CD4-positive, alpha-beta T cell (primary cell): Measurements from ENCODE around the gene LAMTOR3. TPM values are rescaled to one million over a fixed set of nuclear protein-coding genes. Genes with fewer than 3 reads are reported as not detected.

Experiments used
- ATAC-seq: fragments of 200-7000 bp; cut with Tn5 transposase; one replicate; pipeline ENCODE4 v1.10.0; 2022; ENCODE audit warnings: mild to moderate bottlenecking; ENCODE audit not compliant: poor library complexity
- CTCF ChIA-PET: fragments of 350-600 bp; sonication (Branson Sonifier 250); formaldehyde crosslinking; loops from one replicate; lab custom pipeline; 2021; ENCODE audit warnings: antibody characterized with exemption, inconsistent platforms; lab: Charles Lee
- POLR2A ChIA-PET: fragments of 350-600 bp; sonication (Branson Sonifier 250); formaldehyde crosslinking; loops from one replicate; lab custom pipeline; 2021; ENCODE audit warnings: antibody characterized with exemption, inconsistent platforms; lab: Charles Lee
- DNase-seq, 14 experiments: peaks; one replicate each; pipeline ENCODE4 v3.0.0-alpha.2; 2013 to 2020; ENCODE audit warnings: mixed read lengths in 2 of 14
- H3K27ac ChIP-seq, 2 donors: one replicate each; pipeline versions ENCODE4 v1.5.1 to v1.7.0; 2013; ENCODE audit warnings: low read length in 2 of 2, low read depth in 1 of 2, mild to moderate bottlenecking in 1 of 2
- H3K27me3 ChIP-seq, 2 experiments: 1 replicate in 1 of 2; 2 replicates in 1 of 2; pipeline versions ENCODE4 v1.6.1 to v1.7.0; 2013; ENCODE audit warnings: low read length in 2 of 2, control low read depth in 1 of 2, mild to moderate bottlenecking in 1 of 2, moderate library complexity in 1 of 2; ENCODE audit not compliant: insufficient read depth in 2 of 2, control insufficient read depth in 1 of 2
- H3K36me3 ChIP-seq: one replicate; pipeline ENCODE4 v1.6.1; 2013; ENCODE audit warnings: low read length, control low read depth; ENCODE audit not compliant: insufficient read depth
- H3K4me1 ChIP-seq: one replicate; pipeline ENCODE4 v1.6.1; 2013; ENCODE audit warnings: low read length, control low read depth; ENCODE audit not compliant: insufficient read depth
- H3K4me3 ChIP-seq: one replicate; pipeline ENCODE4 v1.5.1; 2013; ENCODE audit warnings: mild to moderate bottlenecking, low read length, moderate library complexity
- H3K9me3 ChIP-seq, 2 experiments: 1 replicate in 1 of 2; 2 replicates in 1 of 2; pipeline versions ENCODE4 v1.6.1 to v1.7.0; 2013; ENCODE audit warnings: low read length in 2 of 2, mild to moderate bottlenecking in 2 of 2, control low read depth in 1 of 2, moderate library complexity in 1 of 2; ENCODE audit not compliant: control insufficient read depth in 1 of 2, insufficient read depth in 1 of 2
- H3K27ac Mint-ChIP-seq: one replicate; pipeline ENCODE4 v1.8.0; 2020; ENCODE audit warnings: mixed read lengths
- H3K27me3 Mint-ChIP-seq: one replicate; pipeline ENCODE4 v1.8.0; 2021; ENCODE audit warnings: mixed read lengths
- H3K36me3 Mint-ChIP-seq: one replicate; pipeline ENCODE4 v1.8.0; 2021; ENCODE audit warnings: low read depth, mixed read lengths
- H3K4me1 Mint-ChIP-seq: one replicate; pipeline ENCODE4 v1.8.0; 2021; ENCODE audit warnings: low read depth, mixed read lengths
- H3K4me3 Mint-ChIP-seq: one replicate; pipeline ENCODE4 v1.8.0; 2020; ENCODE audit warnings: mild to moderate bottlenecking, mixed read lengths
- H3K9me3 Mint-ChIP-seq: one replicate; pipeline ENCODE4 v1.8.0; 2020; ENCODE audit warnings: mixed read lengths
- CTCF ChIP-seq: fragments of 200-600 bp; IDR thresholded peaks from one replicate; pipeline ENCODE4 v1.8.0; 2022; ENCODE audit warnings: antibody characterized with exemption, mild to moderate bottlenecking
- intact Hi-C, 2 experiments: fragments of 100-400 bp; cut with DNase I in 1 of 2; cut with micrococcal nuclease in 1 of 2; formaldehyde crosslinking; loops; one replicate each; pipeline versions ENCODE4 v1.15.1 to v1.9.0; 2023 to 2025; cut with DNase I, micrococcal nuclease
- total RNA-seq, 174 experiments: library from RNA in 2 of 174; stranded (reverse) in 2 of 174; gene quantifications; one replicate each; pipeline ENCODE4 v1.2.3 and lab custom pipeline; 2021 to 2026

LAMTOR3 gene
- total RNA-seq, 2 experiments from 2014 or later, result 32.0 to 32.8 TPM

DNA sequence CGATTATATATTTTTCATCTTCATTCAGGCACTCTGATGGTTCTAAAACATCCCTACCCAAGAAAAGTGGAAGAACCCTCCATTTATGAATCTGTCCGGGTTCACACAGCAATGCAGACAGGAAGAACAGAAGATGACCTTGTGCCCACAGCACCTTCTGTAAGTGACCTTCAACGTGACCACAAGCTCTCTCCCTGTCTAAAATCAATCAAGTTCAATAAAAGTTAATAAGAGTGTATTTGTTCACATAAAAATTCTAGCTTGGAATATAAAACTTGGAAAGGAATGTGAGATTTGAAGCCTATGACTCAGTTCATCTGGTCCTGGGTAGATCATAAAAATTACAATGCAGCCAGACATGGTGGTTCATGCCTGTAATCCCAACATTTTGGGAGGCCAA lies 41.0 kb downstream of the LAMTOR3 start:
- no peaks in the 10 kb centered on the region for H3K9me3 ChIP-seq
- Mint-ChIP-seq H3K4me3 (no peak overlapping the region), H3K4me1 (peaks cover 46% of the 10 kb centered on the region), H3K36me3 (peaks cover 56% of the 10 kb centered on the region), H3K27ac (no peak overlapping the region), H3K9me3 (no peaks in the 10 kb centered on the region), H3K27me3 (no peaks in the 10 kb centered on the region)
- peaks cover 24% of the 10 kb centered on the region for H3K4me1 ChIP-seq
- no peak overlapping the region for H3K4me3 ChIP-seq
- ATAC-seq (no peak), DNase-seq (no peak)
- H3K36me3 ChIP-seq, result peaks cover 19% of the 10 kb centered on the region
- intact Hi-C loops, result no loop called here
- ChIA-PET CTCF (interaction anchor here (1.0 kb wide), 1 partner anchor 10 kb away, joined by 3 read pairs; no protein-coding TSS in a partner anchor), POLR2A (interaction anchor here (2.7 kb wide), 1 partner anchor 41 kb away, joined by 6 read pairs; the partner anchor contains the start of gene LAMTOR3)
- no peak for TF ChIP-seq CTCF
- no peak overlapping the region for H3K27ac ChIP-seq
- no peaks in the 10 kb centered on the region for H3K27me3 ChIP-seq

DNA sequence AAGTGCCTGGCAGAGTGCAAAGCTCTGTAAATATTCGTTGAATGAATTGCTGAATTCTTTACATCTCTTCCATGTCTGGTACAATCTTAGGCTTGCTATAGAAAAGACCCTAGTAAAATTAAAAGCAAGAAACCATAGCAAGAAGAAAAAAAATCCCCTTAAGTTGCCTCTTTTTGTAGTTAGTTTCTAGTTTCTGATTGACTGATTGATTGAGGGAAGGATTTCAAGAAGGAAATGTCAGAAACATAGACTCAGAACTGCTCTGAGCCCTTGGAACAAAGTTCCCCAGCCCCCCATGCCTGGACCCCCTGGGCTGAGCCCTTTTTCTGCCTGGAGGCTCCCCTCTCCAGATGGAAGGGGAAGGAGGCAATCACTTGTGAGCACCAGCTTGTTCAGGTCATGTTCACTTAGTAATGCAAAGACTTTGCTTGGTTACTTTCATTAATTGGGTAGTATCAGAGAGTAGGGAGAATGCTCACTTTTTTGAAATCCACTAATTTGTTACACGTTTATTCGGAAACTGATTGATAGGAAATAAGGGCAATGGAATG lies 42.0 kb downstream of the LAMTOR3 start:
- Histone ChIP-seq H3K36me3 (peaks cover 15% of the 10 kb centered on the region), H3K4me3 (no peak overlapping the region), H3K4me1 (peaks cover 33% of the 10 kb centered on the region), H3K27ac (no peak overlapping the region), H3K27me3 (no peaks in the 10 kb centered on the region), H3K9me3 (no peaks in the 10 kb centered on the region)
- Mint-ChIP-seq H3K27ac (peak overlapping the region; percentile 85), H3K27me3 (no peaks in the 10 kb centered on the region), H3K36me3 (peaks cover 51% of the 10 kb centered on the region), H3K4me3 (no peak overlapping the region), H3K9me3 (no peaks in the 10 kb centered on the region), H3K4me1 (peaks cover 55% of the 10 kb centered on the region)
- ATAC-seq, result no peak
- ChIA-PET POLR2A (interaction anchor here (2.7 kb wide), 1 partner anchor 42 kb away, joined by 6 read pairs; the partner anchor contains the start of gene LAMTOR3), CTCF (interaction anchor here (1.2 kb wide), 1 partner anchor 43 kb away, joined by 4 read pairs; no protein-coding TSS in a partner anchor)
- intact Hi-C loops, result no loop called here
- TF ChIP-seq CTCF, result no peak
- no peak for DNase-seq

DNA sequence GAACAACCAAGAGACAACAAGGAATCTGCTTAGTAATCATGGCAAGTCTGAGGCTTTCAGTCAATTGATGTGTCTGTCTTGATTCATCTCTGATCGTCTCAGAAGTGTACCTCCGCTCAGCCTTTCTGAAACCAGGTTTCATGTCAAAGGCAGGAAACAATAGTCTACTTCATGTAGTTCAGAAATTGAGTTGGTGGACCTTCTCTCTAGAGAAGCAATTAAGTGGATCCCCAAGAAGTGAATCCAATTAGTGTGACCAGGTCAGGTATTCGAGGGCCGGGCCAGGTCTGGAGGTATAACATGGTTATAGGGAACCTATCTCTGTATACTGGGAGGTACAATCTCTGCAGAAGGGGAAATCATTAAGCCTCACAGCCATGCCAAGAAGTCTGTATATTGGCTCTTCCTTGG lies 45.6 kb downstream of the LAMTOR3 start:
- Histone ChIP-seq H3K9me3 (no peaks in the 10 kb centered on the region), H3K4me1 (peaks cover 35% of the 10 kb centered on the region), H3K4me3 (no peak overlapping the region), H3K27me3 (no peaks in the 10 kb centered on the region), H3K27ac (no peak overlapping the region), H3K36me3 (no peaks in the 10 kb centered on the region)
- peaks cover 59% of the 10 kb centered on the region for H3K4me1 Mint-ChIP-seq
- no peaks in the 10 kb centered on the region for H3K27me3 Mint-ChIP-seq
- no peak for TF ChIP-seq CTCF
- no peaks in the 10 kb centered on the region for H3K9me3 Mint-ChIP-seq
- H3K4me3 Mint-ChIP-seq, result peak overlapping the region; percentile 49
- ChIA-PET CTCF (no interaction called here), POLR2A (interaction anchor here (1.9 to 5.1 kb wide), 2 partner anchors 8 to 32 kb away, joined by 8 to 35 read pairs; partner anchors contain the start of gene DAPP1)
- intact Hi-C loops, result loop anchor here in 1 of 2 experiments (5.0 kb wide), 1 partner anchor 39 kb away; no protein-coding TSS in a partner anchor
- H3K27ac Mint-ChIP-seq, result peak overlapping the region; percentile 86
- peak in 2 of 14 experiments; percentile 20 to 22 for DNase-seq
- H3K36me3 Mint-ChIP-seq, result peaks cover 20% of the 10 kb centered on the region
- no peak for ATAC-seq
